Left lung (tissue), 10 donors: ENCODE results near the gene DEFB129. TPM values are rescaled to one million over a fixed set of nuclear protein-coding genes. Genes with fewer than 3 reads are reported as not detected.

Experiments used
- ATAC-seq: fragments of 200-7000 bp; cut with Tn5 transposase; one replicate; pipeline ENCODE4 v1.9.1; 2020; ENCODE audit warnings: moderate library complexity
- DNase-seq, 4 donors: peaks; one replicate each; pipeline ENCODE4 v3.0.0-alpha.2; 2013 to 2020
- H3K27ac ChIP-seq, 2 donors: fragments of 200-600 bp; sonication (generic) in 1 of 2; one replicate each; pipeline versions ENCODE4 v1.5.0 to v1.8.0; 2020 to 2021
- H3K27me3 ChIP-seq, 2 donors: fragments of 200-600 bp; sonication (generic) in 1 of 2; one replicate each; pipeline versions ENCODE4 v1.5.0 to v1.8.0; 2020 to 2021
- H3K36me3 ChIP-seq, 2 donors: fragments of 200-600 bp; sonication (generic) in 1 of 2; one replicate each; pipeline versions ENCODE4 v1.5.0 to v1.8.0; 2020 to 2021
- H3K4me1 ChIP-seq, 2 donors: fragments of 200-600 bp; one replicate each; pipeline ENCODE4 v1.8.0; 2021
- H3K4me3 ChIP-seq, 2 donors: fragments of 200-600 bp; sonication (generic) in 1 of 2; one replicate each; pipeline versions ENCODE4 v1.5.0 to v1.8.0; 2020 to 2021; ENCODE audit warnings: mild to moderate bottlenecking in 1 of 2
- H3K9me3 ChIP-seq, 2 donors: fragments of 200-600 bp; sonication (generic) in 1 of 2; one replicate each; pipeline versions ENCODE4 v1.5.0 to v1.8.0; 2020 to 2021
- intact Hi-C, 2 donors: fragments of 100-400 bp; cut with DNase I; formaldehyde crosslinking; loops; one replicate each; pipeline versions ENCODE4 v1.11.2 to v1.14.2; 2022
- polyA plus RNA-seq, 6 donors: library from polyadenylated mRNA; unstranded; fragments of 120-200 nt; gene quantifications; one replicate each; pipeline ENCODE4 v1.2.1, GENCODE V29; 2013; ENCODE audit not compliant: insufficient read length in 6 of 6
- total RNA-seq, 2 donors: library from RNA; stranded (reverse); fragmentation: NEBNext Ultra II Directional; extraction: Animal tissue kit (Norgen Biotek cat#: 25700); gene quantifications; one replicate each; pipeline ENCODE4 v1.2.1, GENCODE V29; 2021
- TF ChIP-seq, protein P1 (sequence below), 2 donors: fragments of 200-600 bp; sonication (generic) in 1 of 2; IDR thresholded peaks; one replicate each; pipeline versions ENCODE4 v1.5.0 to v1.8.0; 2021; ENCODE audit warnings: antibody characterized with exemption in 2 of 2
- donor health status: DM: no; HTN: yes; CAD: no.
- donor health status: DM: no; HTN: no; CAD: no.

DEFB129 gene
- total and polyA plus RNA-seq, 8 donors = not detected

DNA sequence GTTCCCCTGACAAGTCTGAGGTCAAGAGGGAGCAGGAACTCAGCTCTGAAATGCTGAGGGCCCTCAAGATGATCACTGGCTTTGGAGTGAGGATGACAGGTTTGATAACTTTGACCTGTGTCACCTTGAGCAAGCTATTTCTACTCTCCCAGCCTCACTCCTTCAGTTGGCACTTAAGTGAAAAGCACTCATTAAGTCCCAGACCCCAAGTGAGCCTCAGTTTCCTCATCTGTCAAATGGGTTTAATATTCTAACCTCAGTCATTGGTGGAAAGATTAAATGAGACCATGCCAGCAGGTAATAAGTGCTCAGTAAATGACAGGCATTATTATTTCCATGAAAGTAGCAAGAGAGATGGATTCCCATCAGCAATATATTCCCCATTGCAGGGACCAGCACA is 44.5 kb downstream of the DEFB129 start:
- Histone ChIP-seq H3K27me3 (no peaks in the 10 kb centered on the region), H3K4me1 (peaks cover 0 to 8% of the 10 kb centered on the region in 2 donors), H3K36me3 (peaks cover 0 to 10% of the 10 kb centered on the region in 2 donors), H3K27ac (no peak overlapping the region), H3K9me3 (no peaks in the 10 kb centered on the region), H3K4me3 (no peak overlapping the region)
- DNase-seq (no peak), ATAC-seq (no peak)
- intact Hi-C loops = no loop called here
- TF ChIP-seq, protein P1, sequence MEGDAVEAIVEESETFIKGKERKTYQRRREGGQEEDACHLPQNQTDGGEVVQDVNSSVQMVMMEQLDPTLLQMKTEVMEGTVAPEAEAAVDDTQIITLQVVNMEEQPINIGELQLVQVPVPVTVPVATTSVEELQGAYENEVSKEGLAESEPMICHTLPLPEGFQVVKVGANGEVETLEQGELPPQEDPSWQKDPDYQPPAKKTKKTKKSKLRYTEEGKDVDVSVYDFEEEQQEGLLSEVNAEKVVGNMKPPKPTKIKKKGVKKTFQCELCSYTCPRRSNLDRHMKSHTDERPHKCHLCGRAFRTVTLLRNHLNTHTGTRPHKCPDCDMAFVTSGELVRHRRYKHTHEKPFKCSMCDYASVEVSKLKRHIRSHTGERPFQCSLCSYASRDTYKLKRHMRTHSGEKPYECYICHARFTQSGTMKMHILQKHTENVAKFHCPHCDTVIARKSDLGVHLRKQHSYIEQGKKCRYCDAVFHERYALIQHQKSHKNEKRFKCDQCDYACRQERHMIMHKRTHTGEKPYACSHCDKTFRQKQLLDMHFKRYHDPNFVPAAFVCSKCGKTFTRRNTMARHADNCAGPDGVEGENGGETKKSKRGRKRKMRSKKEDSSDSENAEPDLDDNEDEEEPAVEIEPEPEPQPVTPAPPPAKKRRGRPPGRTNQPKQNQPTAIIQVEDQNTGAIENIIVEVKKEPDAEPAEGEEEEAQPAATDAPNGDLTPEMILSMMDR (IDR thresholded peaks at IDR 0.05) = no peak

GRCh38 chr20:272718-273117 is 45.7 kb downstream of the DEFB129 start:
- H3K4me1 ChIP-seq = no peaks in the 10 kb centered on the region
- no peak overlapping the region for H3K27ac ChIP-seq
- intact Hi-C loops = no loop called here
- TF ChIP-seq, protein P1 (IDR thresholded peaks at IDR 0.05) = no peak
- H3K27me3 ChIP-seq = no peaks in the 10 kb centered on the region
- no peak for ATAC-seq
- H3K9me3 ChIP-seq = no peaks in the 10 kb centered on the region
- H3K4me3 ChIP-seq = no peak overlapping the region
- no peak for DNase-seq
- H3K36me3 ChIP-seq = peaks cover 0 to 20% of the 10 kb centered on the region in 2 donors

GRCh38 chr20:273884-274283 is 46.8 kb downstream of the DEFB129 start:
- no peaks in the 10 kb centered on the region for H3K27me3 ChIP-seq
- no peaks in the 10 kb centered on the region for H3K4me1 ChIP-seq
- DNase-seq (no peak), ATAC-seq (no peak)
- H3K27ac ChIP-seq = no peak overlapping the region
- no peak overlapping the region for H3K4me3 ChIP-seq
- H3K36me3 ChIP-seq = peaks cover 0 to 29% of the 10 kb centered on the region in 2 donors
- TF ChIP-seq, protein P1 (IDR thresholded peaks at IDR 0.05) = no peak
- H3K9me3 ChIP-seq = no peaks in the 10 kb centered on the region
- intact Hi-C loops = no loop called here

- no peak overlapping the region for H3K27ac ChIP-seq
- no peak for DNase-seq
- H3K4me3 ChIP-seq = no peak overlapping the region
- no peaks in the 10 kb centered on the region for H3K27me3 ChIP-seq
- TF ChIP-seq, protein P1 (IDR thresholded peaks at IDR 0.05) = no peak
- intact Hi-C loops = no loop called here
- H3K4me1 ChIP-seq = no peaks in the 10 kb centered on the region
- no peak for ATAC-seq
- H3K9me3 ChIP-seq = no peaks in the 10 kb centered on the region
- peaks cover 0 to 29% of the 10 kb centered on the region in 2 donors for H3K36me3 ChIP-seq
Measured at GRCh38 chr20:275791-276190, 48.7 kb downstream of the DEFB129 start.

GRCh38 chr20:276620-277495 is 49.8 kb downstream of the DEFB129 start:
- no peaks in the 10 kb centered on the region for H3K27me3 ChIP-seq
- no peak overlapping the region for H3K4me3 ChIP-seq
- no peaks in the 10 kb centered on the region for H3K4me1 ChIP-seq
- no peaks in the 10 kb centered on the region for H3K9me3 ChIP-seq
- H3K27ac ChIP-seq = no peak overlapping the region
- H3K36me3 ChIP-seq = peaks cover 0 to 37% of the 10 kb centered on the region in 2 donors
- no peak for DNase-seq
- ATAC-seq = no peak
- intact Hi-C loops = no loop called here
- TF ChIP-seq, protein P1 (IDR thresholded peaks at IDR 0.05) = no peak
